MCF 10A (cell line): ENCODE measurements around the gene TMEM132E. TPM values are rescaled to one million over a fixed set of nuclear protein-coding genes. Genes with fewer than 3 reads are reported as not detected.
A peak's percentile ranks its signal among the peaks of the same experiment; 100 is the strongest.

Experiments used
- BruUV-seq: library from RNA; stranded (reverse); fragments of 400-500 nt; replicated peaks from 2 replicates; lab custom pipeline; 2021; lab: Mats Ljungman, UMichigan
- CTCF ChIA-PET: fragments of 300-600 bp; sonication (Branson Sonifier 250); formaldehyde crosslinking; extraction: SDS; loops from one replicate; lab custom pipeline; 2021; ENCODE audit warnings: antibody characterized with exemption, inconsistent platforms; lab: Yijun Ruan, JAX
- POLR2A ChIA-PET: fragments of 300-600, 350-650 bp; sonication (Branson Sonifier 250); formaldehyde crosslinking; extraction: SDS; loops from one replicate; lab custom pipeline; 2020; ENCODE audit warnings: antibody characterized with exemption, inconsistent platforms; lab: Yijun Ruan, JAX
- DNase-seq: peaks from one replicate; pipeline ENCODE4 v3.0.0-alpha.2; 2018; ENCODE audit not compliant: unreplicated experiment
- H3K27ac Mint-ChIP-seq: one replicate; pipeline ENCODE4 v1.8.0; 2022; ENCODE audit warnings: mild to moderate bottlenecking, low read depth, mixed read lengths; ENCODE audit not compliant: unreplicated experiment
- H3K27me3 Mint-ChIP-seq: one replicate; pipeline ENCODE4 v1.8.0; 2022; ENCODE audit warnings: mixed read lengths; ENCODE audit not compliant: insufficient read depth, unreplicated experiment
- H3K36me3 Mint-ChIP-seq: one replicate; pipeline ENCODE4 v1.8.0; 2022; ENCODE audit warnings: mild to moderate bottlenecking, moderate library complexity, mixed read lengths; ENCODE audit not compliant: insufficient read depth, unreplicated experiment
- H3K4me1 Mint-ChIP-seq: one replicate; pipeline ENCODE4 v1.8.0; 2022; ENCODE audit warnings: mixed read lengths; ENCODE audit not compliant: insufficient read depth, unreplicated experiment
- H3K4me3 Mint-ChIP-seq: one replicate; pipeline ENCODE4 v1.8.0; 2022; ENCODE audit warnings: mild to moderate bottlenecking, moderate library complexity, mixed read lengths; ENCODE audit not compliant: unreplicated experiment
- H3K9me3 Mint-ChIP-seq: one replicate; pipeline ENCODE4 v1.8.0; 2022; ENCODE audit warnings: mixed read lengths; ENCODE audit not compliant: unreplicated experiment
- intact Hi-C: fragments of 100-400 bp; cut with micrococcal nuclease; formaldehyde crosslinking; loops from 2 replicates; pipeline ENCODE4 v1.14.1; 2022
- total RNA-seq: library from RNA; stranded (reverse); gene quantifications from 2 replicates; pipeline ENCODE4 v1.2.3, GENCODE V29; 2022
- TF ChIP-seq, protein P1 (sequence below): fragments of 200-600 bp; IDR thresholded peaks from one replicate; pipeline ENCODE4 v1.8.0; 2022; ENCODE audit warnings: antibody characterized with exemption, mild to moderate bottlenecking; ENCODE audit not compliant: unreplicated experiment

Gene TMEM132E
- total RNA-seq, 1 experiment from 2014 or later, result not detected

DNA sequence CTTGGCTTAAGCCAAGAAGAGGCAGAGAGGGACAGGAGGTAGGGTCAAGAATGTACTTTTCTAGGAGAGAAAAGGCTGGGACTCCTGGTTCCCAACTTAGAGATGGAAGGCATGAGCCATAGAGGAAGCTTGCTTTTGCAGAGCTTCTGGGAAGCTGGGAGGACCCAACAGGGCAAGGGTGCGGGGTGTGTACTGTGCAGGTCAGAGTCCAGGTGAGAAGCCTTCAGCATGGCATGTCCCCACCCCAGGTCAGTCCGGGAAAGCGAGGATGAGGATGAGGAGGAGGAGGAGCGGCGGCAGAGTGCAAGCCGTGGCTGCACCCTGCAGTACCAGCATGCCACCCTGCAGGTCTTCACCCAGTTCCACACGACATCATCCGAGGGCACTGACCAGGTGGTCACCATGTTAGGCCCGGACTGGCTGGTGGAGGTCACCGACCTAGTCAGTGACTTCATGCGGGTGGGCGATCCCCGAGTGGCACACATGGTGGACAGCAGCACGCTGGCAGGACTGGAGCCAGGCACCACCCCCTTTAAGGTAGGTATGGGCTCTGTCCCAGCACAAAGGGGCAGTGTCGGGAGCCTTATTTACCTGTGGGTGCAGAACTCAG, 55.3 kb downstream of the TMEM132E start:
- no peaks in the 10 kb centered on the region for H3K9me3 Mint-ChIP-seq
- H3K27me3 Mint-ChIP-seq, result no peaks in the 10 kb centered on the region
- intact Hi-C loops, result no loop called here
- TF ChIP-seq, protein P1, sequence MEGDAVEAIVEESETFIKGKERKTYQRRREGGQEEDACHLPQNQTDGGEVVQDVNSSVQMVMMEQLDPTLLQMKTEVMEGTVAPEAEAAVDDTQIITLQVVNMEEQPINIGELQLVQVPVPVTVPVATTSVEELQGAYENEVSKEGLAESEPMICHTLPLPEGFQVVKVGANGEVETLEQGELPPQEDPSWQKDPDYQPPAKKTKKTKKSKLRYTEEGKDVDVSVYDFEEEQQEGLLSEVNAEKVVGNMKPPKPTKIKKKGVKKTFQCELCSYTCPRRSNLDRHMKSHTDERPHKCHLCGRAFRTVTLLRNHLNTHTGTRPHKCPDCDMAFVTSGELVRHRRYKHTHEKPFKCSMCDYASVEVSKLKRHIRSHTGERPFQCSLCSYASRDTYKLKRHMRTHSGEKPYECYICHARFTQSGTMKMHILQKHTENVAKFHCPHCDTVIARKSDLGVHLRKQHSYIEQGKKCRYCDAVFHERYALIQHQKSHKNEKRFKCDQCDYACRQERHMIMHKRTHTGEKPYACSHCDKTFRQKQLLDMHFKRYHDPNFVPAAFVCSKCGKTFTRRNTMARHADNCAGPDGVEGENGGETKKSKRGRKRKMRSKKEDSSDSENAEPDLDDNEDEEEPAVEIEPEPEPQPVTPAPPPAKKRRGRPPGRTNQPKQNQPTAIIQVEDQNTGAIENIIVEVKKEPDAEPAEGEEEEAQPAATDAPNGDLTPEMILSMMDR, result no peak
- no peak for DNase-seq
- H3K27ac Mint-ChIP-seq, result no peak overlapping the region
- ChIA-PET POLR2A (no interaction called here), CTCF (interaction anchor here (1.1 kb wide), 1 partner anchor 92 kb away, joined by 3 read pairs; no protein-coding TSS in a partner anchor)
- BruUV-seq, result no TSS peak
- H3K4me1 Mint-ChIP-seq, result no peaks in the 10 kb centered on the region
- no peaks in the 10 kb centered on the region for H3K36me3 Mint-ChIP-seq
- H3K4me3 Mint-ChIP-seq, result no peak overlapping the region

DNA sequence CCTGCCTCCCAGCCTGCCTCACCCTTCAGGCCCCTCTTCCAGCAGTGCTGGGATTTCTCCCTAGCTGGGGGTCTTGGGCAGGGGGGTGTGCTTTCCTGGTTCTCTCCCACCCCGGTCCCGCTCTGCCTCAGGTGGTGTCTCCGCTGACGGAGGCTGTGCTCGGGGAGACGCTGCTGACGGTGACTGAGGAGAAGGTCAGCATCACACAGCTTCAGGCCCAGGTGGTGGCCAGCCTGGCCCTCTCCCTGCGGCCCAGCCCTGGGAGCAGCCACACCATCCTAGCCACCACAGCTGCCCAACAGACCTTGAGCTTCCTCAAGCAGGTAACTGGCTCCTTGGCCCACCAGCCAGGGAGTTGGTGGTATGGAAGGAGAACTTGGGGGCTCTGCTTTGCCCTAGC, 56.5 kb downstream of the TMEM132E start:
- H3K9me3 Mint-ChIP-seq, result peaks cover 1% of the 10 kb centered on the region
- H3K36me3 Mint-ChIP-seq, result no peaks in the 10 kb centered on the region
- BruUV-seq, result no TSS peak
- no peak overlapping the region for H3K27ac Mint-ChIP-seq
- ChIA-PET POLR2A (no interaction called here), CTCF (interaction anchor here (0.6 kb wide), 2 partner anchors 12 to 483 kb away, joined by 3 read pairs; no protein-coding TSS in a partner anchor)
- no peaks in the 10 kb centered on the region for H3K27me3 Mint-ChIP-seq
- TF ChIP-seq, protein P1, result no peak
- H3K4me1 Mint-ChIP-seq, result no peaks in the 10 kb centered on the region
- H3K4me3 Mint-ChIP-seq, result no peak overlapping the region
- no peak for DNase-seq
- intact Hi-C loops, result no loop called here

DNA sequence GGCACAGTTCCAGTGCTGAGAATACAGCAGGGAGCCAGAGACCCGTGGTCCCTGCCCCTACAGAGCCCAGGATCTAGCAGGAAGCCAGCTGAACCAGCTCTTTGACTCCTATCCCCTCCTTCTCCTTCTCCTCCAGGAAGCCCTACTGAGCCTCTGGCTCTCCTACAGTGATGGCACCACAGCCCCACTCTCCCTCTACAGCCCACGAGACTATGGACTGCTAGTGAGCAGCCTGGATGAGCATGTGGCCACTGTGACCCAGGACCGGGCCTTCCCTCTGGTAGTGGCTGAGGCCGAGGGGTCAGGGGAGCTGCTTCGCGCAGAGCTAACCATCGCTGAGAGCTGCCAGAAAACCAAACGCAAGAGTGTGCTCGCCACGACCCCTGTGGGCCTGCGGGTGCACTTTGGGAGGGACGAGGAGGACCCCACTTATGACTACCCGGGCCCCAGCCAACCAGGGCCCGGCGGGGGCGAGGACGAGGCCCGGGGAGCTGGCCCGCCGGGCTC, 57.7 kb downstream of the TMEM132E start:
- H3K4me3 Mint-ChIP-seq, result no peak overlapping the region
- ChIA-PET POLR2A (no interaction called here), CTCF (interaction anchor here (0.6 to 1.5 kb wide), 4 partner anchors 17 to 108 kb away, joined by 3 to 4 read pairs (median 4); no protein-coding TSS in a partner anchor)
- no peak overlapping the region for H3K27ac Mint-ChIP-seq
- DNase-seq, result no peak
- peaks cover 12% of the 10 kb centered on the region for H3K9me3 Mint-ChIP-seq
- intact Hi-C loops, result no loop called here
- no peaks in the 10 kb centered on the region for H3K4me1 Mint-ChIP-seq
- TF ChIP-seq, protein P1, result no peak
- H3K27me3 Mint-ChIP-seq, result no peaks in the 10 kb centered on the region
- H3K36me3 Mint-ChIP-seq, result no peaks in the 10 kb centered on the region
- BruUV-seq, result no TSS peak

DNA sequence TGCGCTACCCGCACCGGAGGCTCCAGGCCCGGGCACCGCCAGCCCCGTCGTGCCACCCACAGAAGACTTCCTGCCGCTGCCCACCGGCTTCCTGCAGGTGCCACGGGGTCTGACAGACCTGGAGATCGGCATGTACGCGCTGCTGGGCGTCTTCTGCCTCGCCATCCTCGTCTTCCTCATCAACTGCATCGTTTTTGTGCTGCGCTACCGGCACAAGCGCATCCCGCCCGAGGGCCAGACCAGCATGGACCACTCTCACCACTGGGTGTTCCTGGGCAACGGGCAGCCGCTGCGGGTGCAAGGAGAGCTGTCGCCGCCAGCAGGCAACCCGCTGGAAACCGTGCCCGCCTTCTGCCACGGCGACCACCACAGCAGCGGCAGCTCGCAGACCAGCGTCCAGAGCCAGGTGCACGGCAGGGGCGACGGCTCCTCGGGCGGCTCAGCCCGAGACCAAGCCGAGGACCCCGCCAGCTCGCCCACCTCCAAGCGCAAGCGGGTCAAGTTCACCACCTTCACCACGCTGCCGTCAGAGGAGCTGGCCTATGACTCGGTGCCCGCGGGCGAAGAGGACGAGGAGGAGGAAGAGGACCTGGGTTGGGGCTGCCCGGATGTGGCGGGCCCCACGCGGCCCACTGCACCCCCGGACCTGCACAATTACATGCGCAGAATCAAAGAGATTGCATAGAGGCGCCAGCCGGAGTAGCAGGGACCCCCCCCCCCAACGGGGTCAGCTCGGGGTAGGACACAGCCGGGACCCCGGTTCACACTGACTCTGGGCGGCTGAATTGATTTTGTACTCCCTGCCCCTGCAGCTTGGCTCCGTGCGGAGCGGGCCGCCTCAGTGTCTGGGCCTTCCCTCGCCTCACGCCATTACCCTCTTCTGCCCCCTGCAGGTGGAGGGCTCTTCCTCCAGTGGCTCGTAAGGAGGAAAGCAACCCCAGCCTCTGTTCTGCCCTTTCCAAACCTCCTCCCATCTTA, 58.5 kb downstream of the TMEM132E start:
- ChIA-PET POLR2A (no interaction called here), CTCF (interaction anchor here (0.6 to 1.6 kb wide), 13 partner anchors 9 to 610 kb away, joined by 3 to 8 read pairs (median 4); no protein-coding TSS in a partner anchor)
- Mint-ChIP-seq H3K27ac (no peak overlapping the region), H3K4me3 (no peak overlapping the region), H3K9me3 (peaks cover 15% of the 10 kb centered on the region), H3K36me3 (no peaks in the 10 kb centered on the region), H3K27me3 (no peaks in the 10 kb centered on the region), H3K4me1 (no peaks in the 10 kb centered on the region)
- no TSS peak for BruUV-seq
- intact Hi-C loops, result no loop called here
- DNase-seq, result no peak
- TF ChIP-seq, protein P1, result peak; percentile 24
